ENCODE measurements around the gene USP9X. TPM values are rescaled to one million over a fixed set of nuclear protein-coding genes. Genes with fewer than 3 reads are reported as not detected.
A peak's percentile ranks its signal among the peaks of the same experiment; 100 is the strongest.

Gene USP9X
- total RNA-seq, 1 donor from 2014 or later, result 60.0 TPM

DNA sequence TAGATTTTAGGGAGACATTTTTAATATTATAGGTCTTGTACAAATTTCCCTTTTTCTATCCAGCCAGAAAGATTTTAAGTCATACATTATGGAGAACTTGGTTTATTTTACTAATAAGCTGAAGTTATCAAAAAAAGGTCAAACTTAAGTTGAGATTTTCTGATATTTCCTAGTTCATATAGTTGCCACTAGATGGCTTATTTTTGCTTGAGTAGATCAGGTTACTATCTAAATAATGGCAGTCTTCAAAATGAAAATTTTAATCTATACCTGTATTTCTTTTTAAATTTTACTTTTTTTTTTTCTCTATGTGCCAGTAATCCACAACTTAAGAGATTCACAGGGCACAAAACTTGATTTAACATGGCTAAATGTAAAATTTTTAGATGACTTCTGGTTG, 52.3 kb downstream of the USP9X start:
- Mint-ChIP-seq H3K27me3 (ENCODE audit: low read depth) (no peaks in the 10 kb centered on the region), H3K9me3 (no peaks in the 10 kb centered on the region), H3K36me3 (ENCODE audit: low read depth) (peaks cover 15% of the 10 kb centered on the region), H3K4me3 (no peak overlapping the region), H3K27ac (ENCODE audit: unreplicated experiment) (no peak overlapping the region), H3K4me1 (no peaks in the 10 kb centered on the region)
- TF ChIP-seq, protein P1, sequence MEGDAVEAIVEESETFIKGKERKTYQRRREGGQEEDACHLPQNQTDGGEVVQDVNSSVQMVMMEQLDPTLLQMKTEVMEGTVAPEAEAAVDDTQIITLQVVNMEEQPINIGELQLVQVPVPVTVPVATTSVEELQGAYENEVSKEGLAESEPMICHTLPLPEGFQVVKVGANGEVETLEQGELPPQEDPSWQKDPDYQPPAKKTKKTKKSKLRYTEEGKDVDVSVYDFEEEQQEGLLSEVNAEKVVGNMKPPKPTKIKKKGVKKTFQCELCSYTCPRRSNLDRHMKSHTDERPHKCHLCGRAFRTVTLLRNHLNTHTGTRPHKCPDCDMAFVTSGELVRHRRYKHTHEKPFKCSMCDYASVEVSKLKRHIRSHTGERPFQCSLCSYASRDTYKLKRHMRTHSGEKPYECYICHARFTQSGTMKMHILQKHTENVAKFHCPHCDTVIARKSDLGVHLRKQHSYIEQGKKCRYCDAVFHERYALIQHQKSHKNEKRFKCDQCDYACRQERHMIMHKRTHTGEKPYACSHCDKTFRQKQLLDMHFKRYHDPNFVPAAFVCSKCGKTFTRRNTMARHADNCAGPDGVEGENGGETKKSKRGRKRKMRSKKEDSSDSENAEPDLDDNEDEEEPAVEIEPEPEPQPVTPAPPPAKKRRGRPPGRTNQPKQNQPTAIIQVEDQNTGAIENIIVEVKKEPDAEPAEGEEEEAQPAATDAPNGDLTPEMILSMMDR (conservative IDR thresholded peaks at IDR 0.05), result peak; percentile 64
- no peak for DNase-seq (ENCODE audit: low read depth, low spot score)

DNA sequence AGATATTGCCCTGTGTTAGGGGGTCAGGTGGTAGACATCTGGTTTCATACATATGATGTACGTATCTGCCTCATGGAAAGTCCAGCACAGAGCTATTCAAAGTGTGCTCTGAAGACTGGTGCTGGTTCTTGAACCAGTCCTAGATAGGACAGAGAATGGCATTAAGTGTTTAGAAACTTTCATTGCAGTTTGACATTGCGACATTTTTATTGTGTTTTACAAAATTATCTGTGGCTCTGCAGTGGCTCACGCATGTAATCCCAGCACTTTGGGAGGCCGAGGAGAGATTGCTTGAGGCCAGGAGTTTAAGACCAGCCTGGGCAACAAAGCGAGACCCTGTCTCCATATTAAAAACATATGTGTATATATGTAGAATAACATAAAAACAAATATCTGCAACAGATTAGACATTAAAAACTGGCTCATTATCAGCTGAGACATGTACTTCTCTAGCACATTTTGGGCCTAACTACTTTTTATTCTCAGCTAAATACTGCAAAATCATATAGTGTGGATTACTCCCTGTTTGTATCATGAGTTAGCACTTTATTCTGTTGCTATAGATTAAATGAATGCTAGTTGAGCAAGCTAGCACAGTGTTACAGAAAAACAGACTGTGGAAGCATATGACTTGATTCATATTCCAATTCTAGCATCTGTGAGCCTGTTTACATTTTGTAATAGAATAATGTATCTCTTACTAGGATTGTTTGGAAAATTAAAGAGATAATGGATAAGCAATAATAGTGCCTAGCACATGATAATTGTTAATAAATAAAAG, 57.1 kb downstream of the USP9X start:
- H3K4me3 Mint-ChIP-seq, result no peak overlapping the region

DNA sequence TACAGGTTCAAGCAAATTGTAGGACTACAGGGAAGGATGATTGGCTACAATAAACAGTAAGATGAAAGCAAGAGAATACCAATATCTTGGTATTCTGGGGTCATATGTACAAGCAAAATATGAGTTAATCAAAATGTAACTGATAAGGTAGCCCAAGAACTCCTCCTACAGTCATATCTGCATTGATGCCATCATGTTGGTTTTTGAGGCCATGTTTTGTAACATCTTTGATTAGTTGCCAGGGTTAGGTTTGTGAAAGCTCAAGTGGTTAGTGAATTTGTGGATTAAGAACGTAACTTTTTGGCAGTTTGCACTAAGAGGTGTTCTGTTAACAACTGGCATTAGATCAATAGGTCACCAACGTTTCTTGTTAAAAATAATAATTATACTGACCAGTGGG, 59.6 kb downstream of the USP9X start:
- H3K27ac Mint-ChIP-seq (ENCODE audit: unreplicated experiment), result no peak overlapping the region
- H3K36me3 Mint-ChIP-seq (ENCODE audit: low read depth), result peaks cover 9% of the 10 kb centered on the region
- H3K4me3 Mint-ChIP-seq, result no peak overlapping the region
- no peaks in the 10 kb centered on the region for H3K27me3 Mint-ChIP-seq (ENCODE audit: low read depth)
- TF ChIP-seq, protein P1 (conservative IDR thresholded peaks at IDR 0.05), result no peak
- H3K4me1 Mint-ChIP-seq, result no peaks in the 10 kb centered on the region
- no peak for DNase-seq (ENCODE audit: low read depth, low spot score)
- no peaks in the 10 kb centered on the region for H3K9me3 Mint-ChIP-seq

More for the DNA sequence above, 57.1 kb downstream of the USP9X start:
- Mint-ChIP-seq H3K27me3 (ENCODE audit: low read depth) (no peaks in the 10 kb centered on the region), H3K9me3 (no peaks in the 10 kb centered on the region), H3K36me3 (ENCODE audit: low read depth) (peaks cover 3% of the 10 kb centered on the region), H3K4me1 (no peaks in the 10 kb centered on the region), H3K27ac (ENCODE audit: unreplicated experiment) (no peak overlapping the region)
- TF ChIP-seq, protein P1 (conservative IDR thresholded peaks at IDR 0.05), result no peak
- DNase-seq (ENCODE audit: low read depth, low spot score), result no peak

DNA sequence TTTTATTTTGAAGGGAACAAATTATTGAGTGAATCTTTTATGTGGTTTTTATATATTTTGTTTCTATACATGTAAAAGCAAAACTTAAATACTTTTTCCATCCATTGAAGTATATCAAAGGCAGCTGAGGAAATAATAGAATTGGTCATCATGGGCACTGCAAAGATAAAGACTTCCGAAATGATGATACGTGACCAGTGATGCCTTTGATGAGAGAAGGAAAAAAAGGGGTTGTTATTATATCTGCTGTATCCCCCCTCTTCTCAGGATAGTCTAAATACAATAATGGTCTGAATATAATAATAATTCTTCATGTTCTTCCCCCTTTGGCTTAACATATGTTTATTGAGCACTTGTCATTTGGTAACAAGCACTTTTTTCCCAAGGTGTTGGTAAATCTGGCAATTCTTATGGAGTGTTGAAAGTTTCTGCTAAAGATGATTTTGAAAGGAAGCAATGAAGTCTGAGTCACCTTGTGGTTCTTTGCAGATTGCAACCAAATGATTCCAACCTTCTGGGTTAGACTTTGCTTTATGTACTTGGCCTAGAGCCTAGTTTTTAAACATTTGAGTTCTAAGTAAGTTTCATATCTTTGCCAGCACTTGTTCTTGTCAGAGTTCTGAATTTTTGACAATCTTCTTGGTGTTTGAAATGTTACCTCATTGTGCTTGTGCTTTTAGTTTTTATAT, 60.8 kb downstream of the USP9X start:
- peaks cover 9% of the 10 kb centered on the region for H3K36me3 Mint-ChIP-seq (ENCODE audit: low read depth)
- no peak for DNase-seq (ENCODE audit: low read depth, low spot score)
- no peaks in the 10 kb centered on the region for H3K9me3 Mint-ChIP-seq
- no peaks in the 10 kb centered on the region for H3K4me1 Mint-ChIP-seq
- H3K4me3 Mint-ChIP-seq, result no peak overlapping the region
- H3K27me3 Mint-ChIP-seq (ENCODE audit: low read depth), result no peaks in the 10 kb centered on the region
- TF ChIP-seq, protein P1 (conservative IDR thresholded peaks at IDR 0.05), result no peak
- no peak overlapping the region for H3K27ac Mint-ChIP-seq (ENCODE audit: unreplicated experiment)

DNA sequence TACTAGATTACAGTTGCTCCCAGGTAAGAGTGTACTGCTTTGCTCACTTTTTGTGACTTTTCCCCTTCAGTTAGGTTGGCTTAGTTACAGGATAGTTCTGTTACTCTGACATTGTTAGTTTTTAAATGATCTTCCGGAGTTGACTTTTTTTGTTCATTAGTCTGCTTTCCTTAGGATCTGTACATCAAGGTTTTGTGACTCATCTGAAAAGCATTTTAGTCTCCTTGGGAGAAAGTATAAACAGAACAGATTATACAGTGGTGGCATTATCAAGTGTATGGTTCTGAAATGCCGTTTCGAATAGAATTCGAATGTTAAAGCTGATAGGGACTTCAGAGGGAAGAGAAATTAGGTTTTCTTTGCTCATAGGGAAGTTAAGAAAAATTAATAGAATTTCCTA, 63.3 kb downstream of the USP9X start:
- no peaks in the 10 kb centered on the region for H3K9me3 Mint-ChIP-seq
- H3K27ac Mint-ChIP-seq (ENCODE audit: unreplicated experiment), result no peak overlapping the region
- no peaks in the 10 kb centered on the region for H3K27me3 Mint-ChIP-seq (ENCODE audit: low read depth)
- no peak for DNase-seq (ENCODE audit: low read depth, low spot score)
- H3K36me3 Mint-ChIP-seq (ENCODE audit: low read depth), result peaks cover 9% of the 10 kb centered on the region
- peaks cover 6% of the 10 kb centered on the region for H3K4me1 Mint-ChIP-seq
- TF ChIP-seq, protein P1 (conservative IDR thresholded peaks at IDR 0.05), result no peak
- H3K4me3 Mint-ChIP-seq, result no peak overlapping the region

Data from neural crest cell (in vitro differentiated cells).